AG04450 (cell line): Measurements from ENCODE around the gene PAQR9. TPM values are rescaled to one million over a fixed set of nuclear protein-coding genes. Genes with fewer than 3 reads are reported as not detected.

Experiments
- CTCF ChIA-PET: fragments of 300-600, 350-600 bp; formaldehyde crosslinking; extraction: SDS; loops from one replicate; lab custom pipeline; 2022; ENCODE audit warnings: antibody characterized with exemption, inconsistent platforms; lab: Charles Lee
- POLR2A ChIA-PET: fragments of 350-600 bp; formaldehyde crosslinking; extraction: SDS; loops from one replicate; lab custom pipeline; 2021; ENCODE audit warnings: antibody characterized with exemption, inconsistent platforms; lab: Yijun Ruan, JAX
- DNase-seq: peaks from one replicate; pipeline ENCODE4 v3.0.0-alpha.2; 2011; ENCODE audit warnings: low read depth, low spot score
- H3K27ac ChIP-seq: one replicate; pipeline ENCODE4 v1.5.1; 2012; ENCODE audit warnings: low read depth, low read length, control low read depth
- H3K27me3 ChIP-seq: one replicate; pipeline ENCODE4 v1.6.0; 2012; ENCODE audit warnings: low read length; ENCODE audit not compliant: control insufficient read depth, insufficient read depth
- H3K4me3 ChIP-seq: 2 replicates; pipeline ENCODE4 v1.5.1; 2011; ENCODE audit warnings: mild to moderate bottlenecking, low read depth, low read length, control low read depth
- H3K9me3 ChIP-seq: 2 replicates; pipeline ENCODE4 v1.5.1; 2012; ENCODE audit warnings: low read length; ENCODE audit not compliant: control insufficient read depth, insufficient read depth
- polyA plus RNA-seq: library from polyadenylated mRNA; depleted of rRNA; stranded (reverse); fragments of >200 nt; gene quantifications from 2 replicates; pipeline ENCODE4 v1.2.3, GENCODE V29; 2011
- TF ChIP-seq, protein P1 (sequence below): IDR thresholded peaks from 2 replicates; pipeline ENCODE4 v1.5.1; 2011; ENCODE audit warnings: low read depth, low read length, control low read depth, inconsistent platforms

PAQR9 gene
- polyA plus RNA-seq, 1 experiment = not detected

DNA sequence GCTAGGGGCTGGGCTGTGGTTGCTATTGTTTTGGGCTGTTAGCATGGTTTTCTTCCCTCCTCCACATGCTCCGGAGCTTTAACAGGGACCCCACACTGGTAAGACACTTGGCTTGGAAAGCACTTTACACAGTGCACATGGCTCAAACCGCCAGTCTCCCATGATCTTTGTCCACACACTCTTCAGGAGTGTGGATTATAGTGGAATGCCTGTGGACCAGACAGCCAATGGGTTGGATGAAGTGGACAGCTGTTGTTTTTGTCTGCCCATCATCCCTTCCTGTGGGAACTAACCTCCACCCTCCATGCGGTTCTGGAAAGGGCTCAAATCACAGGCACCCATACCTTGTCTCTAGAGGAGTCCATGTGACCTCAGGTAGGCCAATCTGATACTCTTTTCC, 10.0 kb downstream of the PAQR9 start:
- POLR2A ChIA-PET = interaction anchor here (0.6 kb wide), 1 partner anchor 371 kb away, joined by 3 read pairs; no protein-coding TSS in a partner anchor
- TF ChIP-seq, protein P1, sequence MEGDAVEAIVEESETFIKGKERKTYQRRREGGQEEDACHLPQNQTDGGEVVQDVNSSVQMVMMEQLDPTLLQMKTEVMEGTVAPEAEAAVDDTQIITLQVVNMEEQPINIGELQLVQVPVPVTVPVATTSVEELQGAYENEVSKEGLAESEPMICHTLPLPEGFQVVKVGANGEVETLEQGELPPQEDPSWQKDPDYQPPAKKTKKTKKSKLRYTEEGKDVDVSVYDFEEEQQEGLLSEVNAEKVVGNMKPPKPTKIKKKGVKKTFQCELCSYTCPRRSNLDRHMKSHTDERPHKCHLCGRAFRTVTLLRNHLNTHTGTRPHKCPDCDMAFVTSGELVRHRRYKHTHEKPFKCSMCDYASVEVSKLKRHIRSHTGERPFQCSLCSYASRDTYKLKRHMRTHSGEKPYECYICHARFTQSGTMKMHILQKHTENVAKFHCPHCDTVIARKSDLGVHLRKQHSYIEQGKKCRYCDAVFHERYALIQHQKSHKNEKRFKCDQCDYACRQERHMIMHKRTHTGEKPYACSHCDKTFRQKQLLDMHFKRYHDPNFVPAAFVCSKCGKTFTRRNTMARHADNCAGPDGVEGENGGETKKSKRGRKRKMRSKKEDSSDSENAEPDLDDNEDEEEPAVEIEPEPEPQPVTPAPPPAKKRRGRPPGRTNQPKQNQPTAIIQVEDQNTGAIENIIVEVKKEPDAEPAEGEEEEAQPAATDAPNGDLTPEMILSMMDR = no peak
- CTCF ChIA-PET = interaction anchor here (2.0 kb wide), 1 partner anchor 124 kb away, joined by 5 read pairs; no protein-coding TSS in a partner anchor
- Histone ChIP-seq H3K27ac (no peak overlapping the region), H3K4me3 (no peak overlapping the region), H3K9me3 (no peaks in the 10 kb centered on the region), H3K27me3 (peaks cover 3% of the 10 kb centered on the region)
- DNase-seq = no peak

- TF ChIP-seq, protein P1 = no peak
- DNase-seq = no peak
- CTCF ChIA-PET = interaction anchor here (2.0 kb wide), 1 partner anchor 123 kb away, joined by 5 read pairs; no protein-coding TSS in a partner anchor
- POLR2A ChIA-PET = no interaction called here
- H3K27ac ChIP-seq = no peak overlapping the region
- peaks cover 3% of the 10 kb centered on the region for H3K27me3 ChIP-seq
- H3K9me3 ChIP-seq = no peaks in the 10 kb centered on the region; the same call in 1 of the 2 replicates
- no peak overlapping the region for H3K4me3 ChIP-seq
These were observed 10.9 kb downstream of the PAQR9 start for GRCh38 chr3:142952272-142953193.

DNA sequence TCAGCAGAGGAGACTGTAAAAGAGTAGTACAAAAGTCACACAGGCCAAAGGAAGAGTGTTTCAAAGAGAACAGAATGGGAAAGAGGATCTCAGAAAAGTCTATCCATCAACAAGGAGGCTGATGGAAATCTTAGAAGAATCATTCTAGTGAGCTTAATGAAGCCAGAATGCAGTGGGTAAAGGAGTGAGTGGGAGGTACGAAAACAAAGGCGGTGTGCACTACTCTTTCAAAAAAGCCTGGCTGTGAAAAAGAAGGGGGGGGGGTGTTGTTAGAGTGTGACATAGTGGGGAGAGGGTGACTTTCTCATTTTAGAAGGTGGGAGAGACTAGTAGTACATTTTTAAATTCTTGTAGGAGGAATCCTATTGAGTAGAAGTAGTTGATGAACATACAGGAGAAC, 11.7 kb downstream of the PAQR9 start:
- Histone ChIP-seq H3K4me3 (no peak overlapping the region), H3K27ac (no peak overlapping the region), H3K27me3 (peaks cover 6% of the 10 kb centered on the region), H3K9me3 (no peaks in the 10 kb centered on the region; the same call in 1 of the 2 replicates)
- TF ChIP-seq, protein P1 = no peak
- no peak for DNase-seq
- CTCF ChIA-PET = no interaction called here
- POLR2A ChIA-PET = interaction anchor here (0.6 kb wide), 1 partner anchor 33 kb away, joined by 9 read pairs; no protein-coding TSS in a partner anchor

DNA sequence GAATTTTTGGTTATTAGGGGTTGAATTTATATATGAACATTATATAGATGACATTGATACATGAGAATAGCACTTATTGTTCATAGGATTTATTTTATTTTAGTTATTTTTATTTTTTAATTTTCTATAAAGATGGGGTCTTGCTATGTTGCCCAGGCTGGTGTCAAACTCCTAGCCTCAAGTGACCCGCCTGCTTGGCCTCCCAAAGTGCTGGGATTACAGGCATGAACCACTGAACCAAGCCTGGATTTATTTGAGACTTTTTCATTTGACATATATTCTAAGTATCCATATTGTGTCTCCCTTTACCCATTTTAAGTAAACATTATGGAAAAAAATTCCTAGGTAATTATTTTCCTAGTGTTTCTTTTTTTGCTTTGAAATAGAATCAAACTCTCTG, 12.5 kb downstream of the PAQR9 start:
- POLR2A ChIA-PET = no interaction called here
- Histone ChIP-seq H3K4me3 (no peak overlapping the region), H3K27ac (no peak overlapping the region), H3K9me3 (no peaks in the 10 kb centered on the region; the same call in 1 of the 2 replicates), H3K27me3 (peaks cover 6% of the 10 kb centered on the region)
- CTCF ChIA-PET = no interaction called here
- no peak for DNase-seq
- TF ChIP-seq, protein P1 = no peak
